Left colon (tissue), 2 donors: ENCODE results near the gene SMIM14. TPM values are rescaled to one million over a fixed set of nuclear protein-coding genes. Genes with fewer than 3 reads are reported as not detected.
A peak's percentile ranks its signal among the peaks of the same experiment; 100 is the strongest.
"Not testable (repeated sequence)": the region's sequence is repeated elsewhere in the genome, so short reads cannot be mapped to it uniquely, and the experiment has no call there.

Experiments used
- ATAC-seq: fragments of 200-7000 bp; cut with Tn5 transposase; one replicate; pipeline ENCODE4 v1.9.1; 2020; ENCODE audit warnings: mild to moderate bottlenecking, moderate library complexity
- DNase-seq, 2 donors: peaks; one replicate each; pipeline ENCODE4 v3.0.0-alpha.2; 2020
- intact Hi-C, 2 donors: fragments of 100-400 bp; cut with DNase I in 1 of 2; cut with micrococcal nuclease in 1 of 2; formaldehyde crosslinking; loops; one replicate each; pipeline versions ENCODE4 v1.11.2 to v1.14.0; 2022; cut with DNase I, micrococcal nuclease
- total RNA-seq, 2 donors: library from RNA; stranded (reverse); fragmentation: NEBNext Ultra II Directional; extraction: Animal tissue kit (Norgen Biotek cat#: 25700); gene quantifications; one replicate each; pipeline ENCODE4 v1.2.1, GENCODE V29; 2021
- donor health status: DM: no; HTN: no; CAD: no.
- donor health status: DM: yes; HTN: yes; CAD: no.

SMIM14 gene
- total RNA-seq, 2 donors from 2014 or later: 119 to 146 TPM

DNA sequence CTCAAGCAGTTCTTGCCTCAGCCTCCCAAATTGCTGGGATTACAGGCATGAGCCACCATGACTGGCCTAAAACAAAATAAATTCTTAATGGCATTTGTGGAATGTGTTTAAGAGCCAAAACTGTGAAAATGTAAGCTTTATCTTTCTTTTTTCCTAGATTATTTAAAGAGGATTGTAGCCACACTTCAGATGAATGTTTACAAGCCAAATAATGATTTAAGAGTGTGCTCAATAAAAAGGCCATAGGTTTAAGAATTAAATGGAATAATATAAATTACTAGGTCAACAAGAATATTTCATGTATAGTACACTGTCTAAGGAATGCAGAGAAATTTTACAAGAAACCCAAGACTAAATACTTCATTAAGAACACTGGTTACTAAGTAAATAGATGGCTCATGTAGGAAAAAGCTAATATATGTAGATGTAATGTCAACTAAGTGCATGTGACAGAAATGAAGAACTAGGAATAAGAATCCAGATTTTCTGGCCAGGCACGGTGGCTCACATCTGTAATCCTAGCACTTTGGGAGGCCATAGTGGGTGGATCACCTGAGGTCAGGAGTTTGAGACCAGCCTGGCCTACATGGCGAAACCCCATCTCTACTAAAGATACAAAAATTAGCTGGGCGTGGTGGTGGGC is 90.1 kb downstream of the SMIM14 start:
- ATAC-seq (no peak), DNase-seq (no peak)
- intact Hi-C loops: no loop called here

GRCh38 chr4:39544580-39545315 is 93.9 kb downstream of the SMIM14 start:
- no peak for DNase-seq
- ATAC-seq: peak; percentile 11
- intact Hi-C loops: no loop called here

GRCh38 chr4:39544080-39544479 is 94.6 kb downstream of the SMIM14 start:
- intact Hi-C loops: not testable (repeated sequence)
- ATAC-seq (peak; percentile 60), DNase-seq (peak in 1 of 2 donors; percentile 43)

DNA sequence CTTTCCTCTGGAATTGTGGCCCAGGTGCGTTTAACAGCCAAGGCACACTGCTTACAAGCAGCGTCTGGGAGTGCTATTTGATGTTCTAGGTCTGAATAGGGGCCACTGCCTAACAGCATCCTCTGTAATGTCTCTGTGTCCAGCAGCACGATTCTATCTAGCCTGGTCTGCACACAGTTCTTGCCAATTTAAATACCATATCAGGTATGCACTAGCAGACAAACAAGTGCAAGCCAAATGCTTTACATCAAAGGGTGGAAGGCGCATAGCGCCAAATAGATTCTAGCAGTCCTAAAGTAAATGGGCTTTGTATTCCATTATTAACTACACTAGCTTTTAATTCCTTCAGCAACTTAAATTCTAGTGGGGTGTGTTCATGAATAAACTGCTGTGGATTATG is 95.6 kb downstream of the SMIM14 start:
- peak; percentile 28 for ATAC-seq
- no peak for DNase-seq
- intact Hi-C loops: no loop called here

DNA sequence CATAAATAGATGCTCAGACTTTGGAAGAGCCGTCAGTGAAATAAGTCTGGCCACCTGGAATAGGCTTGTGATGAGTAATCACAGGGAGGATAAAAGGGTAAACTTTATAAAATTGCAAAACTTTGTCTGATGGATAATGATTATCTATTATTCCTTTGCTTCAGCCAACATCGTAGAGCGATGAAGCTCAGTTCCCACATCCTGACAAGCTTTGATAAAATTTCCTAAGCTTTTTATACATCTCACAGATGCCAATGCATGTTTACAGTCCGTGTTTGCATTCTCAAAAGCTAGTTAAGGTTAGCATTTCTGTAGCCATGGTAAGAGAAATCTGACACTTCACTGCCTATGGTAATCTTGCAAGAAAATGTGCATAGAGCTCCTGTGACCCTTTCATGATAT is 96.1 kb downstream of the SMIM14 start:
- intact Hi-C loops: no loop called here
- DNase-seq (no peak), ATAC-seq (peak; percentile 21)

DNA sequence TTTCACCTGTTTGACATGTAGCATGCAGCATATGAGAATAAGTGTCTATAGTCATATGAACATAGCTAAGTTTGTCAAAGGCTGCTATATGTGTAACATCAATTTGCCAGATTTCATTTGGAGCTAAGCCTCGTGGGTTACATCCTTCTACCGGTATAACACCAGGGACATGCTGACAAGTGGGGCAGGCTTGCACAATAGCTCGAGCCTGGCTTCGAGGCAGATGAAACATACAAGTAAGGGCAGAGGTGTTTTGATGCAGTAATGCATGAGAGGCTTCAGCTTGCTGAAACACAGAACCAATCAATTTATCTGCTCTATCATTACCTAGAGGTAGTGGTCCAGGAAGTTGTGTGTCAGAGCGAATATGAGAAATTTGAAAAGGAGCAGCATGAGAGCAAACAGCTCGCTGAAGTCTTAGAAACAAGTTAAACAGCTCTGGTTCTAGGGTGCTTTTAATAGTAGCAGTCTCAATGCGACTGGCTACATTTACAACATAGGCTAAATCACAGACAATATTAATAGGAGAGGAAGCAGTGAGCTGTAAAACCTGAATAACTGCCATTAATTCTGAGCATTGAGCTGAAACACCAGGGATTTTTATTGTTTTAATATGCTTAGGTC is 96.6 kb downstream of the SMIM14 start:
- DNase-seq (no peak), ATAC-seq (peak; percentile 3)
- intact Hi-C loops: no loop called here

DNA sequence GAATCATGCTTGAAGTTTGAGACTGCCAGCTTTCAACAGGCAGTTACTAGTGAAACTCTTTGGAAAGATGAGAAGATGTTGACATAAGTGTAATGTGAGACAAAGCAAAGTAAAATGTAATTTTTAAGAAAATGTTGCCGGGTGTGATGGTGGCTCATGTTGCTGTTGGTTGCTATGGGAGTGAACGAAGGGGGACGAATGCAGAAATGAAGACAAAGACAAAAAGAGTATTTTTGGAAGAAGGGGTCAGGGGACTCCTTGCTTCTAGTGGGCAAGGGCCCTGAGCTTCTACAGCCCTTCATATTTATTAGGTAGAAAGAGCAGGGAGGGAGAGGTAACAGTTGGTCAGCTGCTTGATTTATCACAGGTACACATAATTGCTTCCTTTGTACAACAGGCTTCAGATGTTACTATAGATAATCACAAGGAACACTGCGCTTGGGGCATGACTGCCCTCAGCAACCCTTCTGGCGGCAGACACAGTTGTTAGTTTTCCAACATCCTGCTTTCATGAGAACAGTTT is 99.5 kb downstream of the SMIM14 start:
- DNase-seq (peak in 1 of 2 donors; percentile 48), ATAC-seq (peak; percentile 60)
- intact Hi-C loops: no loop called here

DNA sequence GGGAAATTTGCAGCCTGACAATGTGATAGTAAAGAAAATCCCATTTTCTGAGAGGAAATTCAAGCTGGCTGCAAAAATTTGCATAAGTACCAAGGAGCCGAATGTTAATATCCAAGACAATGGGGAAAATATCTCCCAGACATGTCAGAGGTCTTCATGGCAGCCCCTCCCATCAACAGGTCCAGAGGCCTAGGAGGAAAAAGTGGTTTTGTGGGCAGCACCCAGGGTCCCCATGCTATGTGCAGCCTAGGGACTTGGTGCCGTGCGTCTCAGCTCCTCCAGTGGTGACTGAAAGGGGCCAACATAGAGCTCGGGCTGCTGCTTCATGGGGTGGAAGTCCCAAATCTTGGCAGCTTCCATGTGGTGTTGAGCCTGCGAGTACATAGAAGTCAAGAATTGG is 105.1 kb downstream of the SMIM14 start:
- ATAC-seq: no peak
- no peak for DNase-seq
- intact Hi-C loops: no loop called here

- intact Hi-C loops, DNase-seq, ATAC-seq: not testable (repeated sequence)
These were observed 106.4 kb downstream of the SMIM14 start for GRCh38 chr4:39532237-39532636.

DNA sequence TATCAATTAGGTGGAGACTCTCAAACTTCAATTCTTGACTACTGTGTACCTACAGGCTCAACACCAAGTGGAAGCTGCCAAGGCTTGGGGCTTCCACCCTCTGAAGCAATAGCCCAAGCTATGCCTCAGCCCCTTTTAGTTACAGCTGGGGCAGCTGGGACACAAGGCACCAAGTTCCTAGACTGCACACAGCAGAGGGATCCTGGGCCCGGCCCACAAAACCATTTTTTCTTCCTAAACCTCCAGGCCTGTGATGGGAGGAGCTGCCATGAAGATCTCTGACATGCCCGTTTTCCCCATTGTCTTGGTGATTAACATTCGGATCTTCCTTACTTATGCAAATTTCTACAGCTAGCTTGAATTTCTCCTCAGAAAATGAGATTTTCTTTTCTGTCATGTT is 108.0 kb downstream of the SMIM14 start:
- ATAC-seq: no peak
- no peak for DNase-seq
- intact Hi-C loops: no loop called here

DNA sequence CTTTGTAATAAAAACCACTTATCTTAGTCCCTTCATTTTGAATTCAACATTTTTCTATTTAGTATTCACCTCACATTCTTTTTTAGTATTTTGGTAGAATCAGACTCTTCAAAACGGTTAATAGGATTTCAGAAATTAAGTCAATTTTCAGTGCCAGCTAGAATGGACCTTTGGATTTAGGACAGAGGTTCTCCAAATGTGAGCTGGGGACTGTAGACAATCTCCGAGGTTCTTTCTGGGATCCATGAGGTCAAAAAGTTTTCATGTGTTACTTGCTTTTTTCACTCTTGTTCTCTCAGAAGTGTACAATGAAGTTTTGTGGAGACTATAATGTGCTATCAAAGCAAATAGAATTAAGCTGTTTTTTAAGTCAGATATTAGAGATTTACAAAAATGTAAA is 109.1 kb downstream of the SMIM14 start:
- DNase-seq (no peak), ATAC-seq (no peak)
- intact Hi-C loops: loop anchor here in 1 of 2 donors (5.0 kb wide), 1 partner anchor 108 kb away; the partner anchor contains the start of gene SMIM14

GRCh38 chr4:39528061-39528465 is 110.6 kb downstream of the SMIM14 start:
- intact Hi-C loops: loop anchor here in 1 of 2 donors (5.0 kb wide), 1 partner anchor 109 kb away; the partner anchor contains the start of gene SMIM14
- DNase-seq: peak in 1 of 2 donors; percentile 81
- peak; percentile 26 for ATAC-seq

DNA sequence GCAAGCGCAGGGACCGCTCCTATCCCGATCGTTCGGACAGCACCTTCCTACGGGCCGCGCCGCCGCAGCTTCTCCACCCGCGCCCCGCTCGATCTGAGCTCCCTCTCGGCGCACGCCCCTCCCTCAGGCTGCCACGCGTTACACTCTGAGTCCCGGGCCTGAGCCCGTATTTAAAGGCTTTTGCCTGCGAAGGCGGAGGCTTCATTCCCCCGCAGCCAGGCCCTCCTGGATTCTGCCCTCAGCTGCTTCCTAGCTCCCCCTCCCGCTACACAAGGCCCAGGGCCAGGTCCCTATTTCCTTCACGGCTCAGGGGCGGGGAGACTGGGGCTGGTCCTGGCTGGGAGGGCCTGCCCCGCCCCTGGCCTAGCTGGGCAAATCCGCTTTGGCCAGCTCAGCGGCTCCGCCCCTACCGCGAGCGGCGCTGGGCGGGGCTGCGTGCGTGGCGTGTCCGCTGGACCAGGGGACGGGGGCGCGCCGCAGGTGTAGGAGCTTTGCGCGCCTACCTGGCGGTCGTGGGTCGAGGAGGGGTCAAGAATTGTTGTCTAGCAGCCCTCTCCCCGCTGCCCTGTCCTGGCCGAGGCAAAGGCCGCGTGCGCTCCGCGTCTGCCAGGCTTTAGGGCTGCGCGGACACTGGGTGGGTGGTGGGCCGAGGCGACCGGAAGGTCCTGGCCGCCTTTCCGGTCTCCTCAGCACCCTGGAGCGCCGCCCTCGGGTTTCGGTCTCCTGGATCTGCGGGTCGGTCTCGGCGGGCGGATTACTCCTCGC is 111.2 kb downstream of the SMIM14 start, which contains the start of gene UGDH:
UGDH (minus strand) TSS at position 144 of the 765 bp plus-strand sequence. CDS start 5,927 bp downstream, outside the sequence.
- ATAC-seq: peak; percentile 88
- intact Hi-C loops: loop anchor here in 1 of 2 donors (5.0 kb wide), 1 partner anchor 110 kb away; the partner anchor contains the start of gene SMIM14

GRCh38 chr4:39526765-39527295 is 111.8 kb downstream of the SMIM14 start:
- ATAC-seq: no peak
- intact Hi-C loops: loop anchor here in 1 of 2 donors (5.0 kb wide), 1 partner anchor 110 kb away; the partner anchor contains the start of gene SMIM14

More for the DNA sequence above, 111.2 kb downstream of the SMIM14 start, which contains the start of gene UGDH:
- peak; percentile 97 to 98 for DNase-seq

DNA sequence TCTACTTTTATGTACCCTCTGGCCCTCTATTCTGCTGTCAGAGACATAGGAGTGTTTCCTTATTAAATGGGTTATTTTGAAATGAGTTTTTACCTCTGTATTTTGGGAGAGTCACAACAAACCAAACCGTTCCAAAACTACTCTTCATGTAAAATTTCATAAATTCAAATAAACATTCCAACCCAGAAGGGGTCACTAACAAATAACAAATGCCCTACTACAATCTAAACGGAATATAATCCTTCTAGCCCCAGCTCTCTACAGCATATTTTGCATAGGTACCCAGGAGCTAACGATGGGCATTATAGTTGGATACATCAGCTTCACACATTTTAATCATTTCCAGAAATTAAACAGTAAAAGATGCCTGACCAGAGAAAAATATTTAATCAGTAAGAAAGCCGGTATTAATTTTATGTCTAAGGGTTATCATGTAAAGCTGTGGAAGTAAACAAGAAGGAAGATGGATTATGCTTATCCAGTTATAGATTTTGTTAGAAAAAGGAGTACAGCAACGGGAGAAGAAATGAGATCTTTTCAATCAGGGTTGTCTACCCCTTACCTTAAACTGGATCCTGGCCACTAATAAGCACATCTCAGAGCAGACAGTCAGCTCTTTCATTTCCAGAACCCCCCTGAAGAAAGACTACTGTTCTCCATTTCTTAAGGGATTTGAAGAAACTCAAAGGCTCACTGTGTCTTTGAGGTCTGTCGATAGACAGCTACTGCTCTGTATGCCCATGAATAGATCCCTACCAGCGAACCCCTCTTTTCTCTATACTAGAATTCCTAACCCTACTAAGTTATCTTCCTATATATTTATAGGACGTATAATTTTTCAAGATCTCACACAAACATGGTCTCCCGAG is 112.6 kb downstream of the SMIM14 start:
- DNase-seq (no peak), ATAC-seq (no peak)
- intact Hi-C loops: loop anchor here in 1 of 2 donors (5.0 kb wide), 1 partner anchor 111 kb away; the partner anchor contains the start of gene SMIM14

More at GRCh38 chr4:39526765-39527295, 111.8 kb downstream of the SMIM14 start:
- DNase-seq: no peak

GRCh38 chr4:39524161-39524957 is 114.3 kb downstream of the SMIM14 start:
- DNase-seq (no peak), ATAC-seq (no peak)
- intact Hi-C loops: no loop called here
